GM20000 (cell line): ENCODE data around the gene C1QTNF2.

ENCODE experiments used
- DNase-seq: peaks from one replicate; pipeline ENCODE4 v3.0.0; 2012; ENCODE audit warnings: low spot score
- CTCF ChIP-seq: IDR thresholded peaks from 2 replicates; pipeline ENCODE4 v1.5.1; 2012; ENCODE audit warnings: mild to moderate bottlenecking, control low read depth; ENCODE audit errors: extremely low read depth, missing control alignments

Gene C1QTNF2

GRCh38 chr5:160353379-160353778 is 17.0 kb downstream of the C1QTNF2 start:
- DNase-seq: no peak
- TF ChIP-seq CTCF: no peak

- DNase-seq: no peak
- no peak for TF ChIP-seq CTCF
Measured at GRCh38 chr5:160352308-160352707, 18.1 kb downstream of the C1QTNF2 start.

- TF ChIP-seq CTCF: no peak
- DNase-seq: no peak
Measured at GRCh38 chr5:160349935-160350303, 20.5 kb downstream of the C1QTNF2 start.

GRCh38 chr5:160349249-160349934 is 21.0 kb downstream of the C1QTNF2 start:
- no peak for DNase-seq
- TF ChIP-seq CTCF: no peak

GRCh38 chr5:160348080-160348479 is 22.3 kb downstream of the C1QTNF2 start:
- DNase-seq: no peak
- TF ChIP-seq CTCF: no peak

GRCh38 chr5:160347448-160347847 is 23.0 kb downstream of the C1QTNF2 start:
- DNase-seq: no peak
- TF ChIP-seq CTCF: no peak

GRCh38 chr5:160342413-160342941 is 27.9 kb downstream of the C1QTNF2 start:
- TF ChIP-seq CTCF: no peak

More at GRCh38 chr5:160342413-160342941, 27.9 kb downstream of the C1QTNF2 start:
- no peak for DNase-seq
